ENCODE data around the gene MS4A1.
"Not testable (repeated sequence)": the region's sequence is repeated elsewhere in the genome, so short reads cannot be mapped to it uniquely, and the experiment has no call there.

The MS4A1 gene

DNA sequence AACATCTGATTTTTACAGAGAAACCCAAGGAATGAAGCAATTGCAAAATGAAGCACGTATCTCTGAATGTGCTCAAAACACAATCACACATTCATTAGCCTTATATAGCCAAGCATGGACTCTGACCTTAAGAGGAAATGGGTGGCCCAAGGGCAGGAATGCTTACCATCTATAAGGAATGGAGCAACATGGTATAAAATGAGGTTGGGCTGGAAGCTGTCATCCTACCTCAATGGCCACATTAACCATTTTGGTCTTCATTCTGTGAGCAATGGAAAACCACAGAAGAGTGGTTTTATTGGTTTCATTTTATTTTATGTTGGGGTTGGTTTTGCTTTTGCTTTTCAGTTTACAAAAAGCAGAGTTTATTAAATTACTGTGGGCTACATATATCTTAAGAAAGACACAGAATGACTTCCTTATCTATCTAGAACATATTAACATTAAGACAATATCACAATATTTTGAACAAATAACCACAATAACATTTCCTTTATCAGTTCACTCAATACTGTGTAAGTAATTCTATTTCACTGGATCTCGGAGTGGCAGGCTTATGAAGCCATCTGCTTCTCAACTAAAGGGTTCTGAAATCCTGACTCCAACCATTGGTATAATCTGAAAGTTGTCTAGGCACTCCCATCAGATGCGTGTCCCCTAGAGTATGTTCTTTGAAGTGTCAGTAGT is 48.7 kb downstream of the MS4A1 start:
- no peak for DNase-seq

DNA sequence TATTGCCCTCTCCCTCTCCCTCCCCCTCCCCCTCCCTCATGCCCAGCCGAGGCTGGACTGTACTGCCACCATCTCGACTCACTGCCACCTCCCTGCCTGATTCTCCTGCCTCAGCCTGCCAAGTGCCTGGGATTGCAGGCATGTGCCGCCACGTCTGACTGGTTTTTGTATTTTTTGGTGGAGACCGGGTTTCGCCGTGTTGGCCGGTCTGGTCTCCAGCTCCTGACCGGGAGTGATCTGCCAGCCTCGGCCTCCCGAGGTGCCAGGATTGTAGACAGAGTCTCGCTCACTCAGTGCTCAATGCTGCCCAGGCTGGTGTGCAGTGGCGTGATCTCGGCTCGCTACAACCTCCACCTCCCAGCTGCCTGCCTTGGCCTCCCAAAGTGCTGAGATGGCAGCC is 54.0 kb downstream of the MS4A1 start:
- DNase-seq, result not testable (repeated sequence)

DNA sequence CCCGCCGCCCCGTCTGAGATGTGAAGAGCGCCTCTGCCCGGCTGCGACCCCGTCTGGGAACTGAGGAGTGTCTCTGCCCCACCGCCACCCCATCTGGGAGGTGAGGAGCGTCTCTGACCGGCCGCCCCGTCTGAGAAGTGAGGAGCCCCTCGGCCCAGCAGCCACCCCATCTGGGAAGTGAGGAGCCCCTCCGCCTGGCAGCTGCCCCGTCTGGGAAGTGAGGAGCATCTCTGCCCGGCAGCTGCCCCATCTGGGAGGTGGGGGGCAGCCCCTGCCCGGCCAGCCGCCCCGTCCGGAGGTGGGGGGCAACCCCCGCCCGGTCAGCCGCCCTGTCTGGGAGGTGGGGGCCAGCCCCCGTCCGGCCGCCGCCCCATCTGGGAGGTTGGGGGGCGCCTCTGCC is 54.6 kb downstream of the MS4A1 start:
- not testable (repeated sequence) for DNase-seq

GRCh38 chr11:60511393-60511792 is 55.7 kb downstream of the MS4A1 start:
- no peak for DNase-seq

GRCh38 chr11:60512651-60513225 is 57.1 kb downstream of the MS4A1 start:
- DNase-seq, result no peak

DNA sequence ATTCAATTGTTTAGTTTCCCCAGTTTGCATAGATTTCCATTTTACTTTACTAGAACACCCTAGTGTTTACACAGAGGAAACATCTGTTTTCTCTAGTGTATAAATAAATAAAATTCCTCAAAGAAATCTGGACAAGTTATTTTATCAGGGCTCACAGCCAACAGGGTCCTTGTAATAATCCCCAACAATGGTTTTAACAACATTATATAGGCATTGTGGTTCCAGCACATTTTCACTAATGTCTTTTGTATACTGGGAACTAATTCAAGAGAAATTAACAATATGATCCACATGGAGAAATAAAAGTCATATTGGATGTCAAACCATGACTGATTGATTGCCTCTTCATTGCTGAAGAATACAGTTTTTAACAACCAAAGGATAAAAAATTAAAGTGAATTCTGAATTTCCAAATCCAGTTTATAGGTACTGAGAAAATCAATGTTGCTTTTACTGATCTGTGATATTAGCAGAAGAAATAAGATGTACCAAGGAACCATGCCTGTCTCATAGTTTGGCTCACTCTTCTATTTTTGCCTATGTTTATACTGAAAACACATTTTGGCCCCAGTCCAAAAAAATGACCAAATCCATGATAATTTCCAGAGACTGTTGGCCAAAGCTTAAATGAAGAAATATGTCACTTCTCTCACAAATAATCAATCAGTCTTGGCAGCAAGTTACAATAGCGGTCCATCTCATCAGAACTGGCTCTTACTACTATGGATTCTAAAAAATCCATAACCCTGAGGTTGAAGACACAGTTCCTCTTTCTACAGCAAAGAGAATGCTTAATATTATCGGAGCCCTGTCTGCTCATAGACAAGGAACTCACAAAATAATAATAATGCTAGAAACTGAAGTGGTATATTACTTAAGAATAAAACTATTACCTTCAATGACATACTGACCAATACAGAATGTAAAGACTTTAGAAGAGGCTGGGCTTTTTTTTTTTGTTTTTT is 58.1 kb downstream of the MS4A1 start:
- no peak for DNase-seq

- no peak for DNase-seq
Measured at GRCh38 chr11:60515144-60515855, 59.7 kb downstream of the MS4A1 start, which contains the start of gene MS4A13. MS4A13 (plus strand) TSS chr11:60515392; CDS start chr11:60518084, 2,692 bp downstream.
